Cardiac fibroblast (primary cell): Measurements from ENCODE around the gene TMEM59L.
A peak's percentile ranks its signal among the peaks of the same experiment; 100 is the strongest.
"Not testable (repeated sequence)": the region's sequence is repeated elsewhere in the genome, so short reads cannot be mapped to it uniquely, and the experiment has no call there.

Source experiments
- DNase-seq, 2 donors: peaks; one replicate each; pipeline versions ENCODE4 v3.0.0 to v3.0.0-alpha.2; 2010; ENCODE audit warnings: low read depth in 2 of 2
- H3K4me3 ChIP-seq, 2 donors: replicated peaks in 1 of 2; 1 replicate in 1 of 2; 2 replicates in 1 of 2; pipeline ENCODE4 v1.5.1; 2011; ENCODE audit warnings: low read depth in 2 of 2, low read length in 2 of 2, mild to moderate bottlenecking in 2 of 2, moderate library complexity in 1 of 2
- TF ChIP-seq, protein P1 (sequence below): IDR thresholded peaks from one replicate; pipeline ENCODE4 v1.5.1; 2011; ENCODE audit warnings: low read depth, mild to moderate bottlenecking, low read length, inconsistent platforms

Gene TMEM59L

DNA sequence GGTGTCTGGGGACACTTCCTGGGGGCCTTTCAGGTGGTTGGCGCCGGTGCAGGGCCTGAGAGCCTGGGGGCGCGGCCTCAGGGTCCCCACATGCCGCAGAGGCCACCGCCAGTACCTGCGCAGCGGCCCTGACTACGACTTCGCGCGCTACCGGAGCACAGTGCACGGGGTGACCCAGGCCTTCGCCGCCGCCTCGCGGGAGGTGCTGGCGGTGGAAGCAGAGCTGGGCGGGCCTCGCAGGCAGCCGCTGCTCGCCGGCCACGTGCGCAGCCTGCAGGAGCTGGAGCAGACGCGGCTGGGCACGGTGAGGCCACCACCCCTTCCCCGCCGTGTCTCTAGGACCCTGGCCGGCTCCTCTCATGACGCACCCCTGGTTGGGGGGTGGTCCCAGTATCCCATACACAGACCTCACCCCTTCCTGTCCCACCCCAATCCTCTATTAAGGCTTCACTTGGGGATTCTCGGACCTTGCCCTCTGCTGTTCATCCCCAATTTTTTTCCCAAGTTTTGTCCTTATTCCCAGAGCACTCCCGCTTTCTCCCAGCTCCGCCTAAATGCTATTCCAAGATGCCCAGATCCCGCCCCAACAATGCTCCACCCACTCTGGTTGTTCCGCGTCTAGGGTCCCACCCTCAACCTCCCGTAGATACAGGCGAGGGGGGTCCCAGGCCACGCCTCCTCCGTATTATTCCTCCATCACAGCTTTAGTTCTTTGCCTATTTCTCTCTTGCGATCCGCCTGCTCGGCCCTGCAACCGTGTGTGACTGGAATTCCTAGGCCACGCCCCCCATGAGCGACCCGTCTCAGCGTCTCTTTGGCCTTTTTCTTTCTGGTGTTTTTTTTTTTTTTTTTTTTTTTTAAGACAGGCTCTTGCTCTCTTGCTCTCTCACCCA, 23.0 kb upstream of the TMEM59L start:
- TF ChIP-seq, protein P1, sequence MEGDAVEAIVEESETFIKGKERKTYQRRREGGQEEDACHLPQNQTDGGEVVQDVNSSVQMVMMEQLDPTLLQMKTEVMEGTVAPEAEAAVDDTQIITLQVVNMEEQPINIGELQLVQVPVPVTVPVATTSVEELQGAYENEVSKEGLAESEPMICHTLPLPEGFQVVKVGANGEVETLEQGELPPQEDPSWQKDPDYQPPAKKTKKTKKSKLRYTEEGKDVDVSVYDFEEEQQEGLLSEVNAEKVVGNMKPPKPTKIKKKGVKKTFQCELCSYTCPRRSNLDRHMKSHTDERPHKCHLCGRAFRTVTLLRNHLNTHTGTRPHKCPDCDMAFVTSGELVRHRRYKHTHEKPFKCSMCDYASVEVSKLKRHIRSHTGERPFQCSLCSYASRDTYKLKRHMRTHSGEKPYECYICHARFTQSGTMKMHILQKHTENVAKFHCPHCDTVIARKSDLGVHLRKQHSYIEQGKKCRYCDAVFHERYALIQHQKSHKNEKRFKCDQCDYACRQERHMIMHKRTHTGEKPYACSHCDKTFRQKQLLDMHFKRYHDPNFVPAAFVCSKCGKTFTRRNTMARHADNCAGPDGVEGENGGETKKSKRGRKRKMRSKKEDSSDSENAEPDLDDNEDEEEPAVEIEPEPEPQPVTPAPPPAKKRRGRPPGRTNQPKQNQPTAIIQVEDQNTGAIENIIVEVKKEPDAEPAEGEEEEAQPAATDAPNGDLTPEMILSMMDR = no peak
- DNase-seq = peak; percentile 66 to 68
- peak overlapping the region; percentile 64 to 82 for H3K4me3 ChIP-seq

DNA sequence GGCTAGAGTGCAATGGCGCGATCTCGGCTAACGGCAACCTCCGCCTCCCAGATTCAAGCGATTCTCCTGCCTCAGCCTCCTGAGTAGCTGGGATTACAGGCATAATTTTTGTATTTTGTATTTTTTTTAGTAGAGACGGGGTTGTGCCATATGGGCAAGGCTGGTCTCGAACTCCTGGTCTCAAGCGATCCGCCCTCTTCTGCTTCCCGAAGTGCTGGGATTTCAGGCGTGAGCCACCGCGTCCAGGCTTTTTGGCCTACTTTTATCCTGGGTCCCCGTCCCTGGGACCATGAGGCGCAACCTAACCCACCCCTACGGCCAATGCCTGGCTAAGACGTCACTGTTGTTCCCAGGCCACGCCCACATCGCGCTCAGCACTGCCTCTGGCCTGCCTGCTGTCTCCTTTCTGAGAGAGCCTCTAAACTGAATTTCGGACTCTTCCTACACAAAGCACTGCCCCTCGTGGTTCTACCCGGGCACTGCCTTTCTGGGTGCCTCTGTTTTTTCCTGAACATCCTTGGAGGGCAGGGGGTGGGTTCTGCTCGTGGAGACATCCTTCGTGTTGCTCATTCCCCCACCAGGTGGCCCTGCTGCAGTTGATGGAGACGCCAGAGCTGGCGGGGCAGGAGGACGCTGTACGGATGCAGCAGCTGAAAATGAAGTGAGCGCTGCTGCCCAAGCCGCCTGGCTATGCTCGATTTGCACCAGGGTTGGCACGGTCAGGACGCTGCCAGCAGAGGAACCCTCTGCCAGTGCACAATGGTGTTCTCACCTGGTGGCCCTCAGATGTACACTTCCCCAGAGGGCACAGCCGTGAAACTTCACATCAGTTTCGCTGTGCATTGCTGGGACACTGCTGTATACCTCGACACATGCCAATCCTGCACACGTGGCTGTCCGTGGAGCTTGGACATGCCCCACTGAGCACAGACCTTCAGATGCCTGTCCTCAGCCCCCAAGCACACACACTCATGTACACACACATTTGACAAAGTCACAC, 22.1 kb upstream of the TMEM59L start:
- TF ChIP-seq, protein P1 = no peak
- peak in 1 of 2 donors; percentile 66 for DNase-seq
- no peak overlapping the region for H3K4me3 ChIP-seq

DNA sequence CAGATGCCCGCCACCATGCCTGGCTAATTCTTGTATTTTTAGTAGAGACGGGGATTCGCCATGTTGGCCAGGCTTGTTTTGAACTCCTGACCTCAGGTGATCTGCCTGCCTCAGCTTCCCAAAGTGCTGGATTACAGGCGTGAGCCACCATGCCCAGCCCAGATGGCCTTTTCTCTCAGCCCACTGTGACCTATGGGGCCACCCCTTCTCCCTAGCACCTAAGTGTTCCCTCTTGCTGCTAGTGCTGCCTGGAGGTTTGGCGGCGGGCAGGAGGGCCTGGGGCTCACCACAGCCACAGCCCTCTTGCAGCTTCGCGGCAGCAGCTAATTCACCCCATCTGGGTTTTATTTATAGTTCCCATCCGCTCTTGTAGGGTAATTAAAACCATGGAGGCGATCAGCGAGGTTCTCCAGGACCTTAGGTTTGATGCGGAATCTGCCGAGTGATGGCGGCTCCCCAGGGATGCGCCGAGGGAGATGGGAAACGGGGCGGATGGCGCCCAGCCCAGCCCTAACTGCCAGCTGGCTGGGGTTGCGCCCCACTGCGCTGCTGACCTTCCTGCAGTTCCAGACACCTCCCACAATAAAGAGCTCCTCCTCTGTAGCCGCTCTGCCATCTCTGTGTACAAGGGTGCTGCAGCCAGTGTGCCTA, 20.8 kb upstream of the TMEM59L start:
- no peak for DNase-seq
- TF ChIP-seq, protein P1 = no peak
- no peak overlapping the region for H3K4me3 ChIP-seq

- H3K4me3 ChIP-seq, DNase-seq: not testable (repeated sequence)
These were observed 19.9 kb upstream of the TMEM59L start for GRCh38 chr19:18592732-18593131.

- no peak for DNase-seq
- peak overlapping the region in 1 of 2 donors; percentile 27 for H3K4me3 ChIP-seq
- TF ChIP-seq, protein P1 = no peak
These were observed 19.1 kb upstream of the TMEM59L start for GRCh38 chr19:18593367-18594095.

DNA sequence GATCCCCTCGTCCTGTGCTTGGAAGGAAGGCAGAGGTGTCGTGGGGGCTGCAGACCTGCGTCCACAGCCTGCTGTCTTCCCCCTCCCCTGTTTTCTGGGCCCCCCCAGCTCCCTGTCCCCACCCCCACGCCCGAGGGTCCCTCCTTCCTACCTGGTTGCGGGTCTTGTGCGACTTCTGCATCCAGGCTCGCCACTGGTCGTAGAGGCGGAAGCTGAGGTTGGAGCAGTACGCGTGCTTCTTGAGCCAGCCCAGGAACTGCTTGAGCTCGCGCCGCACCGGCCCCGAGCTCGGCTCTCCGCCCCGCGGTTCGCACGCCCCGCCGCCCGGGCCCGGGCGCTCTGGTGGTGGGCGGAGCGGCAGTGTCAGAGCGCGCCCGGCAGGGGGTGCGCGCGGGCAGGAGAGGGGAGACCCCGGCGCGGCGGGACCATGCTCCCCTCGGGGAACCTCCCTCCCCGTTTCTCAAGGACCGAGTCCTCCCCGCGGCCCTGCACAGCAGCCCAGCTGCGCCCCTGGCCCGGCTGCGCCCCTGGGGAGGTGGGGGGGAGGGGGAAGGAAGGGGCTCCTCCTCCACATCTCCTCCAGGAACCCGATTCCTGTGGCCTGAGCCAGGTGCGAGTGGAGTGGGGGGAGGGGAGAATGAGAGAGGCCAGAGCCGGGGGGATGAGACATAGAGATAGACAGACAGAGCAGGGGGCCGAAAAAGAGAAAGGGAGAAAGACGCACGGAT, 18.4 kb upstream of the TMEM59L start:
- H3K4me3 ChIP-seq = peak overlapping the region; percentile 27 to 36
- DNase-seq = peak; percentile 68 to 87
- TF ChIP-seq, protein P1 = peak; percentile 50
